Endothelial cell of umbilical vein (primary cell): ENCODE measurements around the gene MKNK1. TPM values are rescaled to one million over a fixed set of nuclear protein-coding genes. Genes with fewer than 3 reads are reported as not detected.

Source experiments
- BruUV-seq: library from RNA; stranded (reverse); fragments of 400-500 nt; replicated peaks from 2 replicates; lab custom pipeline; 2021; lab: Mats Ljungman, UMichigan
- CTCF ChIA-PET: fragments of 300-600, 350-600 bp; sonication (Branson Sonifier 250); formaldehyde crosslinking; loops from one replicate; lab custom pipeline; 2021; ENCODE audit warnings: antibody characterized with exemption, inconsistent platforms; lab: Charles Lee
- POLR2A ChIA-PET: fragments of 300-600, 350-600 bp; sonication (Branson Sonifier 250); formaldehyde crosslinking; loops from one replicate; lab custom pipeline; 2021; ENCODE audit warnings: antibody characterized with exemption, inconsistent platforms; lab: Charles Lee
- DNase-seq: peaks from one replicate; pipeline ENCODE4 v3.0.0-alpha.2; 2011; ENCODE audit warnings: low read depth, low spot score
- FAIRE-seq: peaks from 2 replicates; lab custom pipeline; 2011; peaks lifted over from hg19 to GRCh38; lab: Jason Lieb, UNC
- H2AFZ ChIP-seq: 2 replicates; pipeline ENCODE4 v1.6.0; 2012; ENCODE audit warnings: low read depth, low read length, control low read depth, inconsistent platforms
- H3K27ac ChIP-seq: 2 replicates; pipeline ENCODE4 v1.5.1; 2011; ENCODE audit warnings: low read depth, mild to moderate bottlenecking, control low read depth, low read length, moderate library complexity; ENCODE audit not compliant: insufficient read depth
- H3K27me3 ChIP-seq, 2 experiments: 2 replicates each; pipeline versions ENCODE4 v1.6.0 to v1.6.1; 2011; ENCODE audit warnings: low read length in 2 of 2, mixed read lengths in 1 of 2; ENCODE audit not compliant: control insufficient read depth in 2 of 2, insufficient read depth in 2 of 2
- H3K36me3 ChIP-seq, 2 experiments: 2 replicates in 1 of 2; 3 replicates in 1 of 2; pipeline ENCODE4 v1.5.1; 2011; ENCODE audit warnings: low read length in 2 of 2, mild to moderate bottlenecking in 1 of 2, moderate library complexity in 1 of 2; ENCODE audit not compliant: control insufficient read depth in 2 of 2, insufficient read depth in 2 of 2; ENCODE audit errors: extremely low read depth in 1 of 2
- H3K4me1 ChIP-seq: 3 replicates; pipeline ENCODE4 v1.5.1; 2011; ENCODE audit warnings: mild to moderate bottlenecking, low read length; ENCODE audit not compliant: control insufficient read depth, insufficient read depth; ENCODE audit errors: extremely low read depth
- H3K4me2 ChIP-seq: 2 replicates; pipeline ENCODE4 v1.6.1; 2011; ENCODE audit warnings: low read length, control low read depth, mixed read lengths; ENCODE audit not compliant: insufficient read depth
- H3K4me3 ChIP-seq, 3 experiments: fragments of 200-600 bp in 1 of 3; sonication (generic), shearing (Covaris generic) in 1 of 3; replicated peaks in 1 of 3; 2 replicates each; pipeline ENCODE4 v1.5.1; 2011 to 2016; ENCODE audit warnings: control low read depth in 3 of 3, low read length in 3 of 3, mild to moderate bottlenecking in 2 of 3, inconsistent platforms in 1 of 3, low read depth in 1 of 3, moderate library complexity in 1 of 3; ENCODE audit not compliant: insufficient read depth in 1 of 3
- H3K79me2 ChIP-seq: 2 replicates; pipeline ENCODE4 v1.6.0; 2012; ENCODE audit warnings: low read length, inconsistent platforms; ENCODE audit not compliant: control insufficient read depth, insufficient read depth
- H3K9ac ChIP-seq: replicated peaks from 2 replicates; pipeline ENCODE3; 2011; ENCODE audit warnings: low read length, control low read depth; ENCODE audit not compliant: insufficient read depth; ENCODE audit errors: extremely low read depth
- H3K9me1 ChIP-seq: replicated peaks from 3 replicates; pipeline ENCODE4 v1.6.0; 2011; ENCODE audit warnings: mild to moderate bottlenecking, low read length; ENCODE audit not compliant: control insufficient read depth, insufficient read depth; ENCODE audit errors: extremely low read depth
- H3K9me3 ChIP-seq: replicated peaks from 2 replicates; pipeline ENCODE4 v1.5.1; 2012; ENCODE audit warnings: low read length, inconsistent platforms; ENCODE audit not compliant: control insufficient read depth, insufficient read depth
- H4K20me1 ChIP-seq: replicated peaks from 2 replicates; pipeline ENCODE3; 2011; ENCODE audit warnings: mild to moderate bottlenecking, low read length; ENCODE audit not compliant: control insufficient read depth, insufficient read depth; ENCODE audit errors: extremely low read depth
- CTCF ChIP-seq, 2 donors: IDR thresholded peaks; 1 replicate in 1 of 2; 2 replicates in 1 of 2; pipeline ENCODE4 v1.5.1; 2011; ENCODE audit warnings: low read length in 2 of 2, mild to moderate bottlenecking in 2 of 2, moderate library complexity in 2 of 2, control low read depth in 1 of 2, inconsistent platforms in 1 of 2, low read depth in 1 of 2; ENCODE audit not compliant: insufficient read depth in 1 of 2; ENCODE audit errors: extremely low read depth in 1 of 2
- EZH2 ChIP-seq: IDR thresholded peaks from 2 replicates; pipeline ENCODE4 v1.6.1; 2012; ENCODE audit warnings: borderline replicate concordance, low read depth, mild to moderate bottlenecking, moderate library complexity, low read length, inconsistent platforms; ENCODE audit not compliant: severe bottlenecking
- FOS ChIP-seq: IDR thresholded peaks from 2 replicates; pipeline ENCODE4 v1.6.1; 2011; ENCODE audit warnings: mild to moderate bottlenecking, low read length, moderate library complexity, borderline replicate concordance; ENCODE audit not compliant: insufficient read depth
- GATA2 ChIP-seq: IDR thresholded peaks from 2 replicates; pipeline ENCODE4 v1.7.0; 2011; ENCODE audit warnings: low read depth, mild to moderate bottlenecking, moderate library complexity, mixed read lengths, low read length; ENCODE audit not compliant: insufficient read length, insufficient read depth
- JUN ChIP-seq: IDR thresholded peaks from 2 replicates; pipeline ENCODE4 v1.6.1; 2011; ENCODE audit warnings: borderline replicate concordance, low read depth; ENCODE audit not compliant: insufficient read length, insufficient read depth
- MAX ChIP-seq: IDR thresholded peaks from 2 replicates; pipeline ENCODE4 v1.6.1; 2011; ENCODE audit not compliant: insufficient read depth, insufficient read length
- MYC ChIP-seq: IDR thresholded peaks from one replicate; pipeline ENCODE4 v1.6.1; 2011; ENCODE audit warnings: mild to moderate bottlenecking, low read depth, low read length
- POLR2A ChIP-seq: IDR thresholded peaks from 2 replicates; pipeline ENCODE4 v1.6.1; 2012; ENCODE audit warnings: low read depth, mild to moderate bottlenecking, control low read depth, low read length
- POLR2AphosphoS5 ChIP-seq: IDR thresholded peaks from 2 replicates; pipeline ENCODE4 v1.6.1; 2012; ENCODE audit warnings: low read depth, mild to moderate bottlenecking, control low read depth, low read length, moderate library complexity; ENCODE audit not compliant: insufficient read depth
- dilution Hi-C: fragments of 300-500 bp; cut with MboI; formaldehyde crosslinking; loops from one replicate; pipeline ENCODE4 v1.15.0; 2019; ENCODE audit warnings: low sequenced_read_pairs; ENCODE audit not compliant: extremely low pct_ligation_motif_present
- intact Hi-C: fragments of 100-400 bp; cut with micrococcal nuclease; formaldehyde crosslinking; loops from one replicate; pipeline ENCODE4 v1.10.0; 2022
- polyA plus RNA-seq, 4 experiments: library from polyadenylated mRNA; depleted of rRNA in 3 of 4; stranded (reverse) in 3 of 4; unstranded in 1 of 4; fragments of >200 nt; gene quantifications; 2 replicates each; pipeline versions ENCODE4 v1.2.1 to v1.2.3, GENCODE V29; 2011 to 2012; ENCODE audit warnings: missing spikeins in 1 of 4
- total RNA-seq: library from RNA; stranded (reverse); gene quantifications from 2 replicates; pipeline ENCODE4 v1.2.3, GENCODE V29; 2021

MKNK1 gene
- total and polyA plus RNA-seq, 2 donors (not counting 3 experiments of a cell fraction or from before 2014, with no cell fraction given) = 32.9 to 42.6 TPM

GRCh38 chr1:46508757-46509156 lies 95.3 kb downstream of the MKNK1 start:
- no peaks in the 10 kb centered on the region for H3K9me1 ChIP-seq
- H3K4me1 ChIP-seq = no peaks in the 10 kb centered on the region
- no peak overlapping the region for H3K9ac ChIP-seq
- peaks cover 6 to 13% of the 10 kb centered on the region in 2 experiments for H3K27me3 ChIP-seq
- H4K20me1 ChIP-seq = no peaks in the 10 kb centered on the region
- no peak for TF ChIP-seq GATA2
- no peak for TF ChIP-seq POLR2A
- no peak for TF ChIP-seq JUN
- no peak for TF ChIP-seq MYC
- no peak for TF ChIP-seq POLR2AphosphoS5
- TF ChIP-seq FOS = no peak
- TF ChIP-seq EZH2 = no peak
- TF ChIP-seq MAX = no peak
- TF ChIP-seq CTCF (IDR thresholded peaks at IDR 0.05; ENCODE audit: extremely low read depth in 1 of 2, insufficient read depth in 1 of 2, low read depth in 1 of 2, low read length in 2 of 2) = no peak
- H3K9me3 ChIP-seq = no peaks in the 10 kb centered on the region
- H3K79me2 ChIP-seq = no peaks in the 10 kb centered on the region
- no TSS peak for BruUV-seq
- FAIRE-seq = no peak
- POLR2A ChIA-PET = no interaction called here
- no peak overlapping the region for H3K27ac ChIP-seq
- CTCF ChIA-PET = interaction anchor here (0.8 to 3.0 kb wide), 3 partner anchors 9 to 20 kb away, joined by 3 to 9 read pairs (median 3); no protein-coding TSS in a partner anchor
- DNase-seq = no peak
- no peak overlapping the region for H3K4me2 ChIP-seq
- no peaks in the 10 kb centered on the region for H3K36me3 ChIP-seq
- dilution Hi-C loops = no loop called here
- no peak overlapping the region for H3K4me3 ChIP-seq
- intact Hi-C loops = no loop called here
- H2AFZ ChIP-seq = no peak overlapping the region

Other genes with a start within 250 kb of the MKNK1 start
- gene FAAH, start 210.0 kb downstream of the MKNK1 start, total RNA-seq = 1.5 TPM in 1 of 2 replicates, not detected in the other
- 0.47 and 0.76 TPM in 2 replicates for gene FAAH, start 210.0 kb downstream of the MKNK1 start, polyA plus RNA-seq
- gene DMBX1, start 114.4 kb downstream of the MKNK1 start, total RNA-seq = not detected in 2 replicates
- not detected in 2 replicates for gene DMBX1, start 114.4 kb downstream of the MKNK1 start, polyA plus RNA-seq
- gene KNCN, start 52.6 kb downstream of the MKNK1 start, total RNA-seq = not detected in 2 replicates
- not detected in 2 replicates for gene KNCN, start 52.6 kb downstream of the MKNK1 start, polyA plus RNA-seq
- 6.5 and 8.4 TPM in 2 replicates for gene MOB3C, start 12.5 kb upstream of the MKNK1 start, total RNA-seq
- gene MOB3C, start 12.5 kb upstream of the MKNK1 start, polyA plus RNA-seq = 6.1 and 7.0 TPM in 2 replicates
- gene ATPAF1, start 64.1 kb upstream of the MKNK1 start, total RNA-seq = 28.4 and 29.6 TPM in 2 replicates
- gene ATPAF1, start 64.1 kb upstream of the MKNK1 start, polyA plus RNA-seq = 28.3 and 31.5 TPM in 2 replicates
- gene TEX38, start 67.6 kb upstream of the MKNK1 start, total RNA-seq = not detected in 2 replicates
- not detected in 2 replicates for gene TEX38, start 67.6 kb upstream of the MKNK1 start, polyA plus RNA-seq
- 81.7 and 81.9 TPM in 2 replicates for gene EFCAB14, start 114.8 kb upstream of the MKNK1 start, total RNA-seq
- gene EFCAB14, start 114.8 kb upstream of the MKNK1 start, polyA plus RNA-seq = 28.7 and 30.0 TPM in 2 replicates
- not detected in 2 replicates for gene CYP4B1, start 194.8 kb upstream of the MKNK1 start, total RNA-seq
- gene CYP4B1, start 194.8 kb upstream of the MKNK1 start, polyA plus RNA-seq = not detected in 2 replicates